Activated CD8-positive, alpha-beta T cell treated with anti-CD3 and anti-CD28 coated beads for 36 hours (primary cell): Measurements from ENCODE around the gene CPNE6. TPM values are rescaled to one million over a fixed set of nuclear protein-coding genes. Genes with fewer than 3 reads are reported as not detected.
"Not testable (repeated sequence)": the region's sequence is repeated elsewhere in the genome, so short reads cannot be mapped to it uniquely, and the experiment has no call there.

Experiments used
- ATAC-seq: fragments of 200-7000 bp; cut with Tn5 transposase; one replicate; pipeline ENCODE4 v1.10.0; 2021; ENCODE audit warnings: mild to moderate bottlenecking, moderate library complexity
- CTCF ChIA-PET: fragments of 350-600 bp; sonication (Branson Sonifier 250); formaldehyde crosslinking; loops from one replicate; lab custom pipeline; 2021; ENCODE audit warnings: antibody characterized with exemption; lab: Charles Lee
- POLR2A ChIA-PET: fragments of 350-600 bp; sonication (Branson Sonifier 250); formaldehyde crosslinking; loops from one replicate; lab custom pipeline; 2021; ENCODE audit warnings: antibody characterized with exemption; lab: Charles Lee
- DNase-seq: peaks from one replicate; pipeline ENCODE4 v3.0.0-alpha.2; 2020
- H3K27ac Mint-ChIP-seq: one replicate; pipeline ENCODE4 v1.8.0; 2021; ENCODE audit warnings: mild to moderate bottlenecking, mixed read lengths
- H3K27me3 Mint-ChIP-seq: one replicate; pipeline ENCODE4 v1.8.0; 2021; ENCODE audit warnings: mixed read lengths
- H3K36me3 Mint-ChIP-seq: one replicate; pipeline ENCODE4 v1.8.0; 2021; ENCODE audit warnings: low read depth, mixed read lengths
- H3K4me1 Mint-ChIP-seq: one replicate; pipeline ENCODE4 v1.8.0; 2021; ENCODE audit warnings: low read depth, mixed read lengths
- H3K4me3 Mint-ChIP-seq: one replicate; pipeline ENCODE4 v1.8.0; 2021; ENCODE audit warnings: mild to moderate bottlenecking, moderate library complexity, mixed read lengths
- H3K9me3 Mint-ChIP-seq: one replicate; pipeline ENCODE4 v1.8.0; 2021; ENCODE audit warnings: mixed read lengths
- CTCF ChIP-seq: fragments of 200-600 bp; IDR thresholded peaks from one replicate; pipeline ENCODE4 v1.8.0; 2022; ENCODE audit warnings: antibody characterized with exemption, mild to moderate bottlenecking
- intact Hi-C: fragments of 100-400 bp; cut with micrococcal nuclease; formaldehyde crosslinking; loops from one replicate; pipeline ENCODE4 v1.10.0; 2022
- total RNA-seq, 2 experiments: library from RNA; stranded (reverse); gene quantifications; one replicate each; pipeline ENCODE4 v1.2.3, GENCODE V29; 2021

CPNE6 gene
- total RNA-seq, 2 experiments from 2014 or later = not detected

- no peaks in the 10 kb centered on the region for H3K36me3 Mint-ChIP-seq
- ChIA-PET CTCF (interaction anchor here (2.1 to 3.9 kb wide), 2 partner anchors 17 to 68 kb away, joined by 6 to 23 read pairs; no protein-coding TSS in a partner anchor), POLR2A (no interaction called here)
- no peak for ATAC-seq
- H3K27ac Mint-ChIP-seq = no peak overlapping the region
- no peak for TF ChIP-seq CTCF
- no peaks in the 10 kb centered on the region for H3K9me3 Mint-ChIP-seq
- peaks cover 14% of the 10 kb centered on the region for H3K4me1 Mint-ChIP-seq
- DNase-seq = no peak
- H3K27me3 Mint-ChIP-seq = peaks cover 6% of the 10 kb centered on the region
- intact Hi-C loops = no loop called here
- no peak overlapping the region for H3K4me3 Mint-ChIP-seq
These were observed 30.7 kb upstream of the CPNE6 start for GRCh38 chr14:24040692-24041091.

DNA sequence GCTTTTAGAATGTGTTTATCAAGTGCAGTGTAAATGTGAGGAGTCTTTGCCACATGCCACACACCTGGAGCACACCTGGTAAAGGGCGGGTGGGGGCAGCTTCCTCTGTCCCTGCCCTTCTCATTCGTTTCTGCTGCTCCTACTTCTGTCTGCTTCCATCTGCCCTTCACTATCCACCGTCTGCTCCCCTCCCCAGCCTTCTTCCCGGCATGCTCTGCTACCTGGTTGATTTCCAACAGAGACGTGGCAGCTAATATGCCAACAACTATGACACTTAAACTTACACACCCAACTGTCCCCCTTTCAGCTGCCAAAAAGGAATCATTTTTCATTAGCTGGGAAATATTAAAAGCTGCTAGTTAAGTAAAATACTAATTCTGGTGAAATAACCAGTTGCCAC, 28.6 kb upstream of the CPNE6 start:
- intact Hi-C loops = no loop called here
- Mint-ChIP-seq H3K36me3 (no peaks in the 10 kb centered on the region), H3K4me1 (peaks cover 5% of the 10 kb centered on the region), H3K4me3 (no peak overlapping the region), H3K9me3 (no peaks in the 10 kb centered on the region), H3K27me3 (peaks cover 7% of the 10 kb centered on the region), H3K27ac (no peak overlapping the region)
- DNase-seq (no peak), ATAC-seq (no peak)
- no peak for TF ChIP-seq CTCF
- POLR2A ChIA-PET = interaction anchor here (0.7 kb wide), 1 partner anchor 8 kb away, joined by 3 read pairs; no protein-coding TSS in a partner anchor
- CTCF ChIA-PET = interaction anchor here (0.8 to 3.9 kb wide), 4 partner anchors 15 to 118 kb away, joined by 3 to 23 read pairs (median 4); partner anchors contain the start of gene IRF9

GRCh38 chr14:24049002-24049401, 22.4 kb upstream of the CPNE6 start:
- H3K9me3 Mint-ChIP-seq, H3K4me3 Mint-ChIP-seq, DNase-seq, ATAC-seq, H3K36me3 Mint-ChIP-seq, POLR2A ChIA-PET, intact Hi-C loops, H3K27ac Mint-ChIP-seq: not testable (repeated sequence)
- CTCF ChIA-PET = interaction anchor here (3.1 to 4.4 kb wide), 2 partner anchors 8 to 42 kb away, joined by 11 to 22 read pairs; no protein-coding TSS in a partner anchor
- peaks cover 13% of the 10 kb centered on the region for H3K27me3 Mint-ChIP-seq
- H3K4me1 Mint-ChIP-seq = peaks cover 24% of the 10 kb centered on the region

DNA sequence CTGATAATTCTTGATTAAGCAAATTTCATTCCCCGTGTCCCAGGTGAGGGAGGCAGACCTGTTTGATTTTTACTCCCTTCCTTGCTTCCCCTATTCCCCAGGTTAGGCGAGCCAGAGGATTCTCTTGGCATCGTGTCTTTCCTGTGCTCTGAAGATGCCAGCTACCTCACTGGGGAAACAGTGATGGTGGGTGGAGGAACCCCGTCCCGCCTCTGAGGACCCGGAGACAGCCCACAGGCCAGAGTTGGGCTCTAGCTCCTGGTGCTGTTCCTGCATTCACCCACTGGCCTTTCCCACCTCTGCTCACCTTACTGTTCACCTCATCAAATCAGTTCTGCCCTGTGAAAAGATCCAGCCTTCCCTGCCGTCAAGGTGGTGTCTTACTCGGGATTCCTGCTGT, 20.6 kb upstream of the CPNE6 start:
- ChIA-PET POLR2A (interaction anchor here (0.9 to 1.3 kb wide), 2 partner anchors 29 to 192 kb away, joined by 3 read pairs; partner anchors contain the start of gene TINF2), CTCF (interaction anchor here (1.3 to 3.8 kb wide), 4 partner anchors 41 to 419 kb away, joined by 4 to 35 read pairs (median 6); partner anchors contain the start of gene PCK2)
- Mint-ChIP-seq H3K4me3 (peak overlapping the region; percentile 67), H3K4me1 (peaks cover 19% of the 10 kb centered on the region)
- H3K36me3 Mint-ChIP-seq, intact Hi-C loops, H3K27me3 Mint-ChIP-seq, H3K27ac Mint-ChIP-seq, DNase-seq, ATAC-seq, H3K9me3 Mint-ChIP-seq: not testable (repeated sequence)

DNA sequence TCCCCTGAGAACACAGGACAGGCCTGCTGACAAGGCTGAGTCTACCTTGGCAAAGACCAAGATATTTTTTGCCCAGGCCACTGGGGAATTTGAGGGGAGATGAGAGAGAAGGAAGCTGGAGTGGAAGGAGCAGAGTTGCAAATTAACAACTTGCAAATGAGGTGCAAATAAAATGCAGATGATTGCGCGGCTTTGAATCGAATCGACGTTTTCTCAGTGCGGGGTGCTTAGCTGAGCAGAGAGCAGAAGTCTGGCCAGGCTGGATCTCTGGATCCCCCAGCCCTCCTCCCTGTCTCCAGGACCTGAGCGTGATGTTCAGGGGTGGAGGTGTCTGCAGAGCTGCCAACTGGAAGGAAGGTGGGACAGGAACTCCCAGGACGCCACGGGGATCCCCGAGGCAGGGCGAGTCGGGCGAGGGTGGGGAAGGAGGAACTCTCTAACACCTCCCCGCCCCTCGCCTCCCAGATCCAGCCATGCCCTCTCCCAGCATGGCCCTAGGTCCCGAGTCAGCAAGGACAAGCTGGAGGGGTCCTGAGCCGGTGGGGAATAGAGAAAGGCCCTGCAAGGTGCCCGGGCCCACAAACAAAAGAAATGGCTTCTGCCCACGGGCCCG, 20.1 kb upstream of the CPNE6 start:
- ChIA-PET POLR2A (interaction anchor here (1.3 kb wide), 1 partner anchor 44 kb away, joined by 4 read pairs; no protein-coding TSS in a partner anchor), CTCF (interaction anchor here (0.7 to 3.8 kb wide), 6 partner anchors 17 to 419 kb away, joined by 3 to 35 read pairs (median 4); partner anchors contain the start of gene PCK2)
- DNase-seq (no peak), ATAC-seq (no peak)
- Mint-ChIP-seq H3K27ac (peak overlapping the region; percentile 10), H3K4me1 (peaks cover 19% of the 10 kb centered on the region), H3K9me3 (no peaks in the 10 kb centered on the region), H3K27me3 (peaks cover 5% of the 10 kb centered on the region), H3K36me3 (no peaks in the 10 kb centered on the region), H3K4me3 (peak overlapping the region; percentile 67)
- intact Hi-C loops = no loop called here
- TF ChIP-seq CTCF = no peak
